H7 (cell line): ENCODE results near the gene C19orf73. TPM values are rescaled to one million over a fixed set of nuclear protein-coding genes. Genes with fewer than 3 reads are reported as not detected.
A peak's percentile ranks its signal among the peaks of the same experiment; 100 is the strongest.
"Not testable (repeated sequence)": the region's sequence is repeated elsewhere in the genome, so short reads cannot be mapped to it uniquely, and the experiment has no call there.

ENCODE experiments used
- DNase-seq: peaks from one replicate; pipeline ENCODE4 v3.0.0; 2012
- H3K27me3 ChIP-seq: 2 replicates; pipeline ENCODE4 v1.6.0; 2011; ENCODE audit warnings: mild to moderate bottlenecking, low read length; ENCODE audit not compliant: control insufficient read depth, insufficient read depth
- H3K36me3 ChIP-seq: replicated peaks from 2 replicates; pipeline ENCODE4 v1.5.1; 2011; ENCODE audit warnings: low read length; ENCODE audit not compliant: control insufficient read depth, insufficient read depth
- H3K4me3 ChIP-seq: 2 replicates; pipeline ENCODE4 v1.5.1; 2011; ENCODE audit warnings: low read depth, mild to moderate bottlenecking, control low read depth, low read length, moderate library complexity; ENCODE audit not compliant: insufficient read depth
- total RNA-seq: library from RNA; depleted of rRNA; stranded (reverse); fragments of >200 nt; shearing (Covaris generic); gene quantifications from 2 replicates; pipeline ENCODE4 v1.2.3, GENCODE V29; 2014; rRNA removed

The C19orf73 gene
- total RNA-seq, 1 experiment from 2014 or later = 1.4 TPM

DNA sequence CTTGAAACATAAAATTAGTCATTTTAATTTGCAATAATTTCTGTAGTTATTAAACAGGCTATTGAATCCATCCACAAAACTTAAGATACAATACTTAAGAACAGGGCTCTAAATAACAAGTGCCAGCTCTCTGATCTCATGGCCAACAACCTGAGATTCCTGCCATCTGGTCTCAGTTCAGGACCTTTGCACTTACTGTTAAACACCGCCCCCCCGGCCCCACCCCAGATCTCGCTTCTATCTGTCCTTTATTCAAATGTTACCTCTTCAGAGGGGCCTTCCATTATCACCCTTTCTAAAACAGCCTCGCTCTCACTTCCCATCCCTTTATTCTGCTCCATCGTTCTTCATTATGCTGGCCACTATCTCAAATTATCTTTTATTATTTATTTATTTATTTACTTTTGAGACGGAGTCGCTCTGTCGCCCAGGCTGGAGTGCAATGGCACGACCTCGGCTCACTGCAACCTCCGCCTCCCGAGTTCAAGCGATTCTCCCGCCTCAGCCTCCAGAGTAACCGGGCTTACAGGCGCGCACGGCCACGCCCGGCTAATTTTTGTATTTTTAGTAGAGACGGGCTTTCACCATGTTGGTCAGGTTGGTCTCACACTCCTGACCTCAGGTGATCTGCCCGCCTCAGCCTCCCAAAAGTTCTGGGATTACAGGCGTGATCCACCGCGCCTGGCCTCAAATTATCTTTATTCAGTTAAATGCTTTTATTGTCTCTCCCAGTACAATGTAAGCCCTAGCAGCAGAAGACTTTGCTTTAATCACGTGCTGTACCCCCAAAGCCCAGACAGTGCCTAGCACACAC is 34.5 kb downstream of the C19orf73 start:
- Histone ChIP-seq H3K36me3 (peaks cover 19% of the 10 kb centered on the region), H3K4me3 (peak overlapping the region; percentile 95), H3K27me3 (no peaks in the 10 kb centered on the region)
- DNase-seq = no peak

GRCh38 chr19:49081273-49081672 is 37.7 kb downstream of the C19orf73 start:
- H3K27me3 ChIP-seq = no peaks in the 10 kb centered on the region
- H3K36me3 ChIP-seq = peaks cover 2% of the 10 kb centered on the region; the same call in 1 of the 2 replicates
- DNase-seq = no peak
- H3K4me3 ChIP-seq = no peak overlapping the region

GRCh38 chr19:49080392-49080791 is 38.6 kb downstream of the C19orf73 start:
- Histone ChIP-seq H3K36me3 (no peaks in the 10 kb centered on the region), H3K4me3 (no peak overlapping the region), H3K27me3 (no peaks in the 10 kb centered on the region)
- no peak for DNase-seq

GRCh38 chr19:49074869-49075268 is 44.1 kb downstream of the C19orf73 start:
- H3K27me3 ChIP-seq = peaks cover 36% of the 10 kb centered on the region

DNA sequence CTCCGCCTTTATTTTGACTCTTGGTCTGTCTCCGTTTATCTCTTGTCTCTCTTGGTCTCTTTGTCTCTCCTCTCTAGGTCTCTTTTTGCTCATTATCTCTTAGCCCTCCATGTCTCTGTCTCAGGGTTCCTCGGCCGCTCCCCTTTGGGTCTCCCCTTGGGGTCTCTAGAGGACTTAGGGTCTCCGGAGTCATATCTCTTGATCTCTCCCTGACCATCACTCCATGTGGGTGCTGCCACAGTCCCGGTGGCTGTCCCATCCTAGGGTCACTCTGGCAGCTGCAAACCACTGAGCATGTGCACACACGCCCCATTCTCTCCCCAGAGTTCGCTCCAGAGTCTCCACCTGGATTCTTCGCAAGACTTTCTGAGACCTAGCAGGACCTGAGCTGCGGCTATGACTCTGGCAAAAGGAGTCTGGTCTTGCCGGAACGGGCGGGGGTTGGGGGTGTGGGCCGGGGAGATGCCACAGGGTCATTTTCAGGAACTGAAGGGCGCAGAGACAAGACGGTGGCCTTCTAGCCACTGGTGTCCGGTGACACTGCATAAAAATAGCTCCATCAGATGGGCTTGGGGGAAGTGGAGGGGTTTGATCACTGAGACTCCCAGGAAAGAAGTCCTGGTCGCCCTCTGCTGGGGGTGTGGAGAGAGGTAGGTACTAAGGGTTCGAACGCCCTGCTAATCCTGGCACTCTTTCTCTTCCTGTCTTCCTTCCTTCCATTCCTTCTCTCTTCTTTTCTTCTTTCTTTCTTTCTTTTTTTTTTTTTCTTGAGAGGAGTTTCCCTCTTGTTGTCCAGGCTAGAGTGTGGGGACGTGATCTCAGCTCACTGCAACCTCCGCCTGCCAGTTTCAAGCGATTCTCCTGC is 45.2 kb downstream of the C19orf73 start:
- peaks cover 46% of the 10 kb centered on the region for H3K27me3 ChIP-seq
- no peak overlapping the region for H3K4me3 ChIP-seq
- no peaks in the 10 kb centered on the region for H3K36me3 ChIP-seq
- DNase-seq = peak; percentile 76

More at GRCh38 chr19:49074869-49075268, 44.1 kb downstream of the C19orf73 start:
- DNase-seq, H3K4me3 ChIP-seq, H3K36me3 ChIP-seq: not testable (repeated sequence)

DNA sequence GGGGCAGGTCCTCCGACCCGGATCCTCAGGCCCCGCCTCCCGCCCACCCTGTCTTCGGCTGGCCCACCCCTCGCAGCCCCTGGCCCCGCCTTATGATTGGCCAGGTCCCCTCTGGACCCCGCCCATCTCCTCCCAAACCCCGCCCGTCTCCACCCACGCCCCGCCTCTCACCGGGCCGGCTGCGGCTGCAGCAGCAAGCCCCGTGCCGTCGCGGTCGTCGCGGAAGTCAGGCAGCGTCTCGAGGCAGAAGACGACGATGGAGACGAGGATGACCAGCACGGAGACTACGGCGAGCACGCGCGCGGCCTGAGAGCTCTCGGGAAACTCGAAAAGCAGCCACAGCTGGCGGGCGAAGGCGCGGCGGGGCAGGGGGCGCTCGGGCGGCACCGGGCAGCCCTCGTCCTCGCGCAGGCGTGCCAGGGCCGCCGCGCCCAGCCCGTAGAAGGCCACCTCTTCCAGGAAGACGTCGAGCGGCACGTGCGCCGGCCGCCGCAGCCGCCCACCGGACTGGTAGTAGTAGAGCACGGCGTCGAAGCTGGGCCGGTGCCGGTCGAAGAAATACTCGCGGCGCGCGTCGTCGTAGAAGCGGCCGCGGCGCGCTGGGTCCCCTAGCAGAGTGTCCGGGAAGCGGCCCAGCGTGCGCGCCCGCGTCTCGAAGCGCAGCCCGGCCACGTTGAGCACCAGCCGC is 46.9 kb downstream of the C19orf73 start:
- Histone ChIP-seq H3K27me3 (peaks cover 59% of the 10 kb centered on the region), H3K36me3 (no peaks in the 10 kb centered on the region), H3K4me3 (peak overlapping the region; percentile 22)
- DNase-seq = peak; percentile 98

DNA sequence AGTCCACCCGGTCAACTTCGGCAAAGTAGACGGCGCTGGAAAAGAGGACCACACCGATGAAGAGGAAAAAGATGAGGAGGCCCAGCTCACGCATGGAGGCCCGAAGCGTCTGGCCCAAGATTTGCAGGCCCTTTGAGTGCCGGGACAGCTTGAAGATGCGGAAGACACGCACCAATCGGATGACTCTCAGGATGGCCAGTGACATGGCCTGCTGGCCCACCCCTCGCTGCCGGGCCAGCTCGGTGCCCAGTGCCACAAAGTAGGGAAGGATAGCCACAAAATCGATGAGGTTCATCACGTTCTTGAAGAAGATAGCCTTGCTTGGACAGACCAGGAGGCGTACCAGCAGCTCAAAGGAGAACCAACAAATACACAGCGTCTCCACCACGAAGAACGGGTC is 48.5 kb downstream of the C19orf73 start:
- Histone ChIP-seq H3K27me3 (peaks cover 74% of the 10 kb centered on the region), H3K4me3 (no peak overlapping the region), H3K36me3 (no peaks in the 10 kb centered on the region)
- no peak for DNase-seq

DNA sequence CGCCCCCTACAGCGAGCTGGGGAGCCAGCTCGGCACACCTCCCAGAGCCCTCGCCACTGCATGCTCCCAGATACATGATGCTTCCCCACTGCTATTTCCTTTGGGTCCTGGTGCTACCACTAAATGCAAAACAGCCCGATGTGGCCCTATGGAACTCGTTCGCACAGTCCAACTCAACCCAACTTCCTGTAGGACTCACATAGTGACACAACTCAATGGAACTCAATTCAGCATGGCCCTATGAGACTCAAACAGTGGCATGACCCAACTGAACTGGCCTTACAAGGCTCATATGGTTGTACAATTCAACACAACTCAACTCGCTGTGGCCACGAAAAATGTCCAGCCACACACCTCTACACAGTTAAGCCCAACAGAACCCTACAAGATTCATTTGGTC is 49.9 kb downstream of the C19orf73 start:
- Histone ChIP-seq H3K27me3 (peaks cover 83% of the 10 kb centered on the region), H3K4me3 (no peak overlapping the region), H3K36me3 (no peaks in the 10 kb centered on the region)
- peak; percentile 7 for DNase-seq

Other genes with a start within 250 kb of the C19orf73 start
- gene PPP1R15A, start 246.7 kb downstream of the C19orf73 start, total RNA-seq = 20.3 and 21.6 TPM in 2 replicates
- gene TULP2, start 220.4 kb downstream of the C19orf73 start, total RNA-seq = 0.52 and 1.1 TPM in 2 replicates
- 173 and 203 TPM in 2 replicates for gene NUCB1, start 218.8 kb downstream of the C19orf73 start, total RNA-seq
- not detected in 2 replicates for gene DHDH, start 185.4 kb downstream of the C19orf73 start, total RNA-seq
- gene BAX, start 164.3 kb downstream of the C19orf73 start, total RNA-seq = 57.8 and 72.6 TPM in 2 replicates
- 2,437 and 3,282 TPM in 2 replicates for gene FTL, start 153.8 kb downstream of the C19orf73 start, total RNA-seq
- 35.2 and 50.2 TPM in 2 replicates for gene GYS1, start 125.8 kb downstream of the C19orf73 start, total RNA-seq
- gene RUVBL2, start 125.3 kb downstream of the C19orf73 start, total RNA-seq = 256 and 327 TPM in 2 replicates
- gene LHB, start 102.1 kb downstream of the C19orf73 start, total RNA-seq = not detected in 2 replicates
- gene CGB3, start 94.8 kb downstream of the C19orf73 start, total RNA-seq = not detected in 2 replicates
- gene CGB2, start 87.3 kb downstream of the C19orf73 start, total RNA-seq = 1.4 TPM in 1 of 2 replicates, not detected in the other
- not detected in 2 replicates for gene CGB1, start 82.2 kb downstream of the C19orf73 start, total RNA-seq
- not detected in 2 replicates for gene CGB5, start 75.3 kb downstream of the C19orf73 start, total RNA-seq
- gene CGB8, start 70.0 kb downstream of the C19orf73 start, total RNA-seq = not detected in 2 replicates
- not detected in 2 replicates for gene CGB7, start 61.4 kb downstream of the C19orf73 start, total RNA-seq
- 0.81 and 1.2 TPM in 2 replicates for gene NTF4, start 54.3 kb downstream of the C19orf73 start, total RNA-seq
- not detected in 2 replicates for gene KCNA7, start 46.4 kb downstream of the C19orf73 start, total RNA-seq
- gene SNRNP70, start 33.7 kb downstream of the C19orf73 start, total RNA-seq = 338 and 397 TPM in 2 replicates
- 2.2 and 4.1 TPM in 2 replicates for gene LIN7B, start 4.8 kb downstream of the C19orf73 start, total RNA-seq
- gene PPFIA3, start 401 bp upstream of the C19orf73 start, total RNA-seq = 21.1 and 23.6 TPM in 2 replicates
- 0.45 and 0.81 TPM in 2 replicates for gene HRC, start 36.3 kb upstream of the C19orf73 start, total RNA-seq
- gene TRPM4, start 38.6 kb upstream of the C19orf73 start, total RNA-seq = 10.2 and 12.8 TPM in 2 replicates
- 0.24 and 4.3 TPM in 2 replicates for gene SLC6A16, start 206.0 kb upstream of the C19orf73 start, total RNA-seq
- 0.44 TPM in 1 of 2 replicates, not detected in the other for gene CD37, start 216.3 kb upstream of the C19orf73 start, total RNA-seq
- gene TEAD2, start 243.3 kb upstream of the C19orf73 start, total RNA-seq = 110 and 155 TPM in 2 replicates
- gene DKKL1, start 244.7 kb upstream of the C19orf73 start, total RNA-seq = 3.6 and 4.3 TPM in 2 replicates